ENCODE data around the gene SPINK7. TPM values are rescaled to one million over a fixed set of nuclear protein-coding genes. Genes with fewer than 3 reads are reported as not detected.

The SPINK7 gene
- total RNA-seq, 2 experiments from 2014 or later: not detected

- Mint-ChIP-seq H3K27ac (no peak overlapping the region), H3K27me3 (peaks cover under 1% of the 10 kb centered on the region), H3K9me3 (peaks cover 3% of the 10 kb centered on the region), H3K4me3 (no peak overlapping the region), H3K36me3 (ENCODE audit: low read depth) (no peaks in the 10 kb centered on the region), H3K4me1 (ENCODE audit: low read depth) (no peaks in the 10 kb centered on the region)
- H3K36me3 ChIP-seq (ENCODE audit: insufficient read depth, low read length): no peaks in the 10 kb centered on the region
- no peak overlapping the region for H3K27ac ChIP-seq (ENCODE audit: low read depth in 1 of 2, low read length in 2 of 2)
- H3K9me3 ChIP-seq (ENCODE audit: control insufficient read depth in 1 of 2, insufficient read depth in 1 of 2, low read length in 2 of 2): peaks cover 0 to 7% of the 10 kb centered on the region in 2 experiments
- no peak for DNase-seq
- H3K4me1 ChIP-seq (ENCODE audit: insufficient read depth, low read length): no peaks in the 10 kb centered on the region
- no peaks in the 10 kb centered on the region for H3K27me3 ChIP-seq (ENCODE audit: control insufficient read depth in 1 of 2, insufficient read depth in 2 of 2, low read length in 2 of 2)
- H3K4me3 ChIP-seq (ENCODE audit: low read length): no peak overlapping the region
- CTCF ChIA-PET: no interaction called here
- ATAC-seq (ENCODE audit: poor library complexity): no peak
- intact Hi-C loops (cut with DNase I, micrococcal nuclease): no loop called here
- POLR2A ChIA-PET: no interaction called here
- no peak for TF ChIP-seq CTCF (IDR thresholded peaks at IDR 0.05)
Measured at GRCh38 chr5:148306446-148306845, 5.8 kb upstream of the SPINK7 start.

GRCh38 chr5:148309019-148309418, 3.2 kb upstream of the SPINK7 start:
- no peak overlapping the region for H3K27ac Mint-ChIP-seq
- intact Hi-C loops (cut with DNase I, micrococcal nuclease): no loop called here
- no peaks in the 10 kb centered on the region for H3K4me1 ChIP-seq (ENCODE audit: insufficient read depth, low read length)
- H3K36me3 ChIP-seq (ENCODE audit: insufficient read depth, low read length): no peaks in the 10 kb centered on the region
- TF ChIP-seq CTCF (IDR thresholded peaks at IDR 0.05): no peak
- no peaks in the 10 kb centered on the region for H3K4me1 Mint-ChIP-seq (ENCODE audit: low read depth)
- no peak overlapping the region for H3K4me3 ChIP-seq (ENCODE audit: low read length)
- ChIA-PET CTCF (no interaction called here), POLR2A (no interaction called here)
- peaks cover 3% of the 10 kb centered on the region for H3K9me3 Mint-ChIP-seq
- H3K4me3 Mint-ChIP-seq: no peak overlapping the region
- H3K36me3 Mint-ChIP-seq (ENCODE audit: low read depth): no peaks in the 10 kb centered on the region
- H3K27me3 Mint-ChIP-seq: peaks cover 6% of the 10 kb centered on the region
- ATAC-seq (ENCODE audit: poor library complexity) (no peak), DNase-seq (no peak)
- peaks cover 0 to 7% of the 10 kb centered on the region in 2 experiments for H3K9me3 ChIP-seq (ENCODE audit: control insufficient read depth in 1 of 2, insufficient read depth in 1 of 2, low read length in 2 of 2)
- no peaks in the 10 kb centered on the region for H3K27me3 ChIP-seq (ENCODE audit: control insufficient read depth in 1 of 2, insufficient read depth in 2 of 2, low read length in 2 of 2)
- H3K27ac ChIP-seq (ENCODE audit: low read depth in 1 of 2, low read length in 2 of 2): no peak overlapping the region

GRCh38 chr5:148309746-148310145, 2.5 kb upstream of the SPINK7 start:
- H3K9me3 ChIP-seq (ENCODE audit: control insufficient read depth in 1 of 2, insufficient read depth in 1 of 2, low read length in 2 of 2): peaks cover 0 to 7% of the 10 kb centered on the region in 2 experiments
- Mint-ChIP-seq H3K27ac (no peak overlapping the region), H3K9me3 (peaks cover 3% of the 10 kb centered on the region), H3K4me1 (ENCODE audit: low read depth) (no peaks in the 10 kb centered on the region), H3K27me3 (peaks cover 6% of the 10 kb centered on the region), H3K4me3 (no peak overlapping the region), H3K36me3 (ENCODE audit: low read depth) (no peaks in the 10 kb centered on the region)
- no peaks in the 10 kb centered on the region for H3K36me3 ChIP-seq (ENCODE audit: insufficient read depth, low read length)
- CTCF ChIA-PET: no interaction called here
- ATAC-seq (ENCODE audit: poor library complexity) (no peak), DNase-seq (no peak)
- no peak for TF ChIP-seq CTCF (IDR thresholded peaks at IDR 0.05)
- POLR2A ChIA-PET: no interaction called here
- intact Hi-C loops (cut with DNase I, micrococcal nuclease): no loop called here
- no peaks in the 10 kb centered on the region for H3K27me3 ChIP-seq (ENCODE audit: control insufficient read depth in 1 of 2, insufficient read depth in 2 of 2, low read length in 2 of 2)
- H3K27ac ChIP-seq (ENCODE audit: low read depth in 1 of 2, low read length in 2 of 2): no peak overlapping the region
- H3K4me1 ChIP-seq (ENCODE audit: insufficient read depth, low read length): no peaks in the 10 kb centered on the region
- H3K4me3 ChIP-seq (ENCODE audit: low read length): no peak overlapping the region

Data from CD4-positive, alpha-beta T cell (primary cell).